Colonic mucosa (tissue), 4 donors: ENCODE data around the gene SLC38A3. TPM values are rescaled to one million over a fixed set of nuclear protein-coding genes. Genes with fewer than 3 reads are reported as not detected.

ENCODE experiments used
- DNase-seq: peaks from one replicate; pipeline ENCODE4 v3.0.0-alpha.2; 2020
- H3K27ac ChIP-seq: fragments of 200-600 bp; one replicate; pipeline ENCODE4 v1.8.0; 2021
- H3K27me3 ChIP-seq: fragments of 200-600 bp; one replicate; pipeline ENCODE4 v1.8.0; 2021
- H3K36me3 ChIP-seq: fragments of 200-600 bp; one replicate; pipeline ENCODE4 v1.8.0; 2021
- H3K4me1 ChIP-seq: fragments of 200-600 bp; one replicate; pipeline ENCODE4 v1.8.0; 2021; ENCODE audit warnings: mild to moderate bottlenecking
- H3K4me3 ChIP-seq: fragments of 200-600 bp; one replicate; pipeline ENCODE4 v1.8.0; 2021
- H3K9ac ChIP-seq, 2 donors: one replicate each; pipeline ENCODE4 v1.7.0; 2013; ENCODE audit warnings: control low read depth in 2 of 2, low read depth in 2 of 2, low read length in 2 of 2
- H3K9me3 ChIP-seq: fragments of 200-600 bp; one replicate; pipeline ENCODE4 v1.8.0; 2021
- CTCF ChIP-seq: fragments of 200-600 bp; IDR thresholded peaks from one replicate; pipeline ENCODE4 v1.8.0; 2022; ENCODE audit warnings: antibody characterized with exemption, mild to moderate bottlenecking
- intact Hi-C: fragments of 100-400 bp; cut with DNase I; formaldehyde crosslinking; loops from one replicate; pipeline ENCODE4 v1.14.1; 2022
- total RNA-seq, 2 donors: library from RNA; stranded (reverse); fragmentation: NEBNext Ultra II Directional in 1 of 2; extraction: Animal tissue kit (Norgen Biotek cat#: 25700) in 1 of 2; gene quantifications; one replicate each; pipeline ENCODE4 v1.2.1, GENCODE V29; 2021
- donor health status: healthy.
- donor health status: DM: no; HTN: no; CAD: no.
- donor health status: DM: no; HTN: no; CAD: no.

SLC38A3 gene
- total RNA-seq, 2 donors from 2014 or later = 0.24 to 0.40 TPM

GRCh38 chr3:50245831-50246516, 40.9 kb downstream of the SLC38A3 start:
- peaks cover 14% of the 10 kb centered on the region for H3K4me1 ChIP-seq
- peak; percentile 98 for TF ChIP-seq CTCF
- peak; percentile 96 for DNase-seq
- intact Hi-C loops = loop anchor here (1.0 kb wide), 1 partner anchor 20 kb away; no protein-coding TSS in a partner anchor
- H3K27me3 ChIP-seq = no peaks in the 10 kb centered on the region
- H3K27ac ChIP-seq = peak overlapping the region; percentile 69
- H3K4me3 ChIP-seq = peak overlapping the region; percentile 43
- no peaks in the 10 kb centered on the region for H3K36me3 ChIP-seq
- H3K9ac ChIP-seq = peak overlapping the region; percentile 48 to 74
- H3K9me3 ChIP-seq = no peaks in the 10 kb centered on the region

- DNase-seq = peak; percentile 53
- Histone ChIP-seq H3K9me3 (no peaks in the 10 kb centered on the region), H3K9ac (peak overlapping the region; percentile 48 to 74), H3K36me3 (no peaks in the 10 kb centered on the region), H3K27ac (peak overlapping the region; percentile 69), H3K27me3 (no peaks in the 10 kb centered on the region), H3K4me1 (peaks cover 14% of the 10 kb centered on the region), H3K4me3 (peak overlapping the region; percentile 43)
- TF ChIP-seq CTCF = peak; percentile 50
- intact Hi-C loops = loop anchor here (1.0 kb wide), 1 partner anchor 20 kb away; no protein-coding TSS in a partner anchor
Measured at GRCh38 chr3:50246517-50246954, 41.5 kb downstream of the SLC38A3 start.

GRCh38 chr3:50248387-50248786, 43.3 kb downstream of the SLC38A3 start:
- Histone ChIP-seq H3K27me3 (no peaks in the 10 kb centered on the region), H3K36me3 (no peaks in the 10 kb centered on the region), H3K4me3 (no peak overlapping the region), H3K4me1 (peaks cover 14% of the 10 kb centered on the region), H3K9ac (peak overlapping the region; percentile 41 to 48), H3K27ac (peak overlapping the region; percentile 10), H3K9me3 (no peaks in the 10 kb centered on the region)
- TF ChIP-seq CTCF = no peak
- intact Hi-C loops = no loop called here
- peak; percentile 69 for DNase-seq

GRCh38 chr3:50249457-50249856, 44.4 kb downstream of the SLC38A3 start:
- no peak for TF ChIP-seq CTCF

GRCh38 chr3:50250514-50250913, 45.4 kb downstream of the SLC38A3 start:
- H3K36me3 ChIP-seq = no peaks in the 10 kb centered on the region
- no peak for DNase-seq

More at GRCh38 chr3:50249457-50249856, 44.4 kb downstream of the SLC38A3 start:
- no peaks in the 10 kb centered on the region for H3K36me3 ChIP-seq
- no peak overlapping the region for H3K9ac ChIP-seq
- no peaks in the 10 kb centered on the region for H3K9me3 ChIP-seq
- intact Hi-C loops = no loop called here
- H3K27me3 ChIP-seq = no peaks in the 10 kb centered on the region
- no peak overlapping the region for H3K27ac ChIP-seq
- no peak overlapping the region for H3K4me3 ChIP-seq
- peaks cover 14% of the 10 kb centered on the region for H3K4me1 ChIP-seq
- DNase-seq = no peak

More at GRCh38 chr3:50250514-50250913, 45.4 kb downstream of the SLC38A3 start:
- H3K4me3 ChIP-seq = no peak overlapping the region
- H3K27me3 ChIP-seq = no peaks in the 10 kb centered on the region
- TF ChIP-seq CTCF = no peak
- intact Hi-C loops = no loop called here
- H3K4me1 ChIP-seq = peaks cover 9% of the 10 kb centered on the region
- no peaks in the 10 kb centered on the region for H3K9me3 ChIP-seq
- H3K9ac ChIP-seq = no peak overlapping the region
- no peak overlapping the region for H3K27ac ChIP-seq
